ENCODE data around the gene SMG9.
A peak's percentile ranks its signal among the peaks of the same experiment; 100 is the strongest.

Gene SMG9

GRCh38 chr19:43797556-43797955 lies 42.8 kb upstream of the SMG9 start:
- H3K4me3 ChIP-seq (ENCODE audit: low read depth, low read length): no peak overlapping the region
- DNase-seq (ENCODE audit: low read depth): no peak

GRCh38 chr19:43797118-43797517 lies 42.4 kb upstream of the SMG9 start:
- no peak for DNase-seq (ENCODE audit: low read depth)
- H3K4me3 ChIP-seq (ENCODE audit: low read depth, low read length): no peak overlapping the region
- TF ChIP-seq CTCF (IDR thresholded peaks at IDR 0.05; ENCODE audit: insufficient read depth, low read depth, low read length, missing control alignments): no peak

More at GRCh38 chr19:43797556-43797955, 42.8 kb upstream of the SMG9 start:
- TF ChIP-seq CTCF (IDR thresholded peaks at IDR 0.05; ENCODE audit: insufficient read depth, low read depth, low read length, missing control alignments): no peak

- H3K4me3 ChIP-seq (ENCODE audit: low read depth, low read length): no peak overlapping the region
- no peak for TF ChIP-seq CTCF (IDR thresholded peaks at IDR 0.05; ENCODE audit: insufficient read depth, low read depth, low read length, missing control alignments)
- peak; percentile 46 for DNase-seq (ENCODE audit: low read depth)
Measured at GRCh38 chr19:43790587-43790986, 35.8 kb upstream of the SMG9 start.

- TF ChIP-seq CTCF (IDR thresholded peaks at IDR 0.05; ENCODE audit: insufficient read depth, low read depth, low read length, missing control alignments): no peak
- DNase-seq (ENCODE audit: low read depth): no peak
Measured at GRCh38 chr19:43789029-43789428, 34.3 kb upstream of the SMG9 start.

GRCh38 chr19:43786665-43787064 lies 31.9 kb upstream of the SMG9 start:
- no peak for TF ChIP-seq CTCF (IDR thresholded peaks at IDR 0.05; ENCODE audit: insufficient read depth, low read depth, low read length, missing control alignments)
- H3K4me3 ChIP-seq (ENCODE audit: low read depth, low read length): no peak overlapping the region
- no peak for DNase-seq (ENCODE audit: low read depth)

More at GRCh38 chr19:43789029-43789428, 34.3 kb upstream of the SMG9 start:
- H3K4me3 ChIP-seq (ENCODE audit: low read depth, low read length): no peak overlapping the region

GRCh38 chr19:43784981-43785808 lies 30.4 kb upstream of the SMG9 start:
- H3K4me3 ChIP-seq (ENCODE audit: low read depth, low read length): no peak overlapping the region
- peak; percentile 100 for TF ChIP-seq CTCF (IDR thresholded peaks at IDR 0.05; ENCODE audit: insufficient read depth, low read depth, low read length, missing control alignments)
- peak; percentile 88 for DNase-seq (ENCODE audit: low read depth)

Measured in GM12865 (cell line).